Hepatocyte (in vitro differentiated cells): ENCODE measurements around the gene CDCA3. TPM values are rescaled to one million over a fixed set of nuclear protein-coding genes. Genes with fewer than 3 reads are reported as not detected.

ENCODE experiments used
- DNase-seq: peaks from one replicate; pipeline ENCODE4 v3.0.0-alpha.2; 2016; ENCODE audit warnings: low spot score
- H2AFZ ChIP-seq: fragments of 200-600 bp; sonication (generic); 2 replicates; pipeline ENCODE4 v1.6.0; 2016; ENCODE audit warnings: antibody characterized with exemption, mild to moderate bottlenecking
- H3K27ac ChIP-seq: fragments of 200-600 bp; sonication (generic); 2 replicates; pipeline ENCODE4 v1.5.1; 2016; ENCODE audit warnings: mild to moderate bottlenecking
- H3K27me3 ChIP-seq: fragments of 200-600 bp; sonication (generic); 2 replicates; pipeline ENCODE4 v1.6.1; 2016
- H3K36me3 ChIP-seq: fragments of 200-600 bp; sonication (generic); replicated peaks from 2 replicates; pipeline ENCODE4 v1.5.1; 2016; ENCODE audit warnings: low read depth; ENCODE audit not compliant: insufficient read depth
- H3K4me1 ChIP-seq: fragments of 200-600 bp; sonication (generic); 2 replicates; pipeline ENCODE4 v1.5.1; 2016; ENCODE audit warnings: mild to moderate bottlenecking, moderate library complexity; ENCODE audit not compliant: insufficient read depth
- H3K4me2 ChIP-seq: fragments of 200-600 bp; sonication (generic); 2 replicates; pipeline ENCODE4 v1.6.0; 2016
- H3K4me3 ChIP-seq: fragments of 200-600 bp; sonication (generic); 2 replicates; pipeline ENCODE4 v1.5.1; 2016; ENCODE audit warnings: mild to moderate bottlenecking
- H3K79me2 ChIP-seq: fragments of 200-600 bp; sonication (generic); 2 replicates; pipeline ENCODE4 v1.6.0; 2017; ENCODE audit warnings: mild to moderate bottlenecking
- H3K9me2 ChIP-seq: fragments of 200-600 bp; sonication (generic); replicated peaks from 2 replicates; pipeline ENCODE4 v1.6.0; 2017; ENCODE audit warnings: mild to moderate bottlenecking; ENCODE audit not compliant: insufficient read depth
- H3K9me3 ChIP-seq: fragments of 200-600 bp; sonication (generic); 2 replicates; pipeline ENCODE4 v1.5.1; 2016; ENCODE audit warnings: low read depth, mild to moderate bottlenecking
- H4K20me1 ChIP-seq: fragments of 200-600 bp; sonication (generic); 2 replicates; pipeline ENCODE4 v1.6.0; 2016; ENCODE audit warnings: mild to moderate bottlenecking; ENCODE audit not compliant: insufficient read depth, poor library complexity, severe bottlenecking
- CTCF ChIP-seq: fragments of 200-600 bp; sonication (generic); IDR thresholded peaks from 2 replicates; pipeline ENCODE4 v1.5.1; 2016; ENCODE audit warnings: antibody characterized with exemption, mild to moderate bottlenecking; ENCODE audit not compliant: poor library complexity
- EZH2 ChIP-seq: fragments of 200-600 bp; sonication (generic); IDR thresholded peaks from 2 replicates; pipeline ENCODE4 v1.6.1; 2016; ENCODE audit warnings: antibody characterized with exemption, mild to moderate bottlenecking, borderline replicate concordance
- EZH2phosphoT487 ChIP-seq: fragments of 200-600 bp; sonication (generic); IDR thresholded peaks from one replicate; pipeline ENCODE4 v1.6.1; 2018; ENCODE audit warnings: antibody characterized with exemption, mild to moderate bottlenecking, low read depth, moderate library complexity; ENCODE audit not compliant: unreplicated experiment, severe bottlenecking
- WGBS: methylation state at CpG from one replicate; pipeline ENCODE4 v1.1.6; 2016; ENCODE audit warnings: low lambda C conversion rate; ENCODE audit errors: missing lambda C conversion rate; 5-methylcytosine and 5-hydroxymethylcytosine counted together
- polyA plus RNA-seq: library from polyadenylated mRNA; unstranded; fragments of >200 nt; fragmentation: Nextera tagmentation; extraction: Ambion mirVana; gene quantifications from 2 replicates; pipeline ENCODE4 v1.2.1, GENCODE V29; 2016
- total RNA-seq: library from RNA; depleted of rRNA; stranded (reverse); fragments of >200 nt; gene quantifications from 2 replicates; pipeline ENCODE4 v1.2.3, GENCODE V29; 2014

Gene CDCA3
- total and polyA plus RNA-seq, 2 experiments from 2014 or later: 8.5 to 18.2 TPM

DNA sequence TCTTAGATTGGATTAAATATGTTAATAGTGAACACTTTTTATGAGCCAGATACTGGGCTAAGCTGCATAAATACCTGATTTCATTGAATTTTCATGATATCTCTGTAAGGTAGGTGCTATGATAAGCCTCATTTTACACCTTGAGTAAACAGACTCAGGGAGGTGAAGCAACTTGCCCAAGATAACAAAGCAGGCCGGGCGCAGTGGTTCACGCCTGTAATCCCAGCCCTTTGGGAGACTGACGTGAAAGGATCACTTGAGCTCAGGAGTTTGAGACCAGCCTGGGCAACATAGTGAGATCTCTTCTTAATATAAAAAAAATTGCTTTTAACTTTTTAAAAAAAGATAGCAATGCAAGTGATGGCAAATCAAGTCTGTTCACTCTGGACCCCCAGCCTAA, 9.0 kb downstream of the CDCA3 start:
- H3K36me3 ChIP-seq: no peaks in the 10 kb centered on the region
- WGBS: 56% methylated on average over 4 of the region's 4 CpGs
- H3K9me2 ChIP-seq: no peaks in the 10 kb centered on the region
- H3K79me2 ChIP-seq: no peaks in the 10 kb centered on the region
- TF ChIP-seq EZH2phosphoT487 (no peak), EZH2 (no peak), CTCF (no peak)
- no peaks in the 10 kb centered on the region for H4K20me1 ChIP-seq
- no peak overlapping the region for H3K27ac ChIP-seq
- no peak for DNase-seq
- no peak overlapping the region for H3K4me3 ChIP-seq
- H2AFZ ChIP-seq: no peak overlapping the region
- H3K27me3 ChIP-seq: no peaks in the 10 kb centered on the region
- H3K9me3 ChIP-seq: no peaks in the 10 kb centered on the region
- no peaks in the 10 kb centered on the region for H3K4me1 ChIP-seq
- H3K4me2 ChIP-seq: no peak overlapping the region

- Histone ChIP-seq H3K4me2 (peak within 1 kb of the TSS; percentile 3), H3K4me1 (no peaks in the 10 kb centered on the region), H3K79me2 (no peaks in the 10 kb centered on the region), H4K20me1 (no peaks in the 10 kb centered on the region), H3K9me3 (no peaks in the 10 kb centered on the region), H3K4me3 (no peak within 1 kb of the TSS), H3K9me2 (no peaks in the 10 kb centered on the region), H3K27me3 (no peaks in the 10 kb centered on the region), H3K27ac (no peak within 1 kb of the TSS), H2AFZ (no peak within 1 kb of the TSS), H3K36me3 (no peaks in the 10 kb centered on the region)
- DNase-seq: no peak
- WGBS: 81% methylated on average over 19 of the region's 24 CpGs
- TF ChIP-seq CTCF (no peak), EZH2 (no peak), EZH2phosphoT487 (no peak)
Observed at GRCh38 chr12:6840761-6841515, 10.1 kb downstream of the CDCA3 start, which contains the start of gene GNB3. Gene GNB3 (plus strand): TSS chr12:6840925. CDS start chr12:6841288, 363 bp downstream.

DNA sequence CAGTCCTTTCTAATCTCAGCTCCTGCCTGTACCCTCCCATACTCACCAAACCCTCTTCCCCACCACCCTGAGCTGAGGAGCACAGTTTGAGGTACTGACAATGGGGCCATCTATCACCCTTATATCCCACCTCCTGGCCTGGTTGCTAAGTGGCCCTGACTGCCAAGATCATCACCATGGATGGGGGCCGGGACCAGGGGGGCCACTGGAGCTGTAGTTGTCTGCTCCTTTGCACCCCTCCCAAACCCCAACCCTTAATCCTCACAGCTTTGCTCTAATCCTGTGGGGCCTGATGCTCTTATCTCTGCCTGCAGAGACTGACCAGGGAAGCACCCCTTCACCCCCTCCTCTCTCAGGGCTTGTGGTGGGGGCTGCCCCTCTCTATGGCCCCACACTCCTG, 10.8 kb downstream of the CDCA3 start:
- no peak overlapping the region for H2AFZ ChIP-seq
- H3K4me2 ChIP-seq: peak overlapping the region; percentile 3
- no peak overlapping the region for H3K27ac ChIP-seq
- no peaks in the 10 kb centered on the region for H3K4me1 ChIP-seq
- H3K4me3 ChIP-seq: no peak overlapping the region
- WGBS: 43% methylated on average over 1 of the region's 1 CpG
- no peaks in the 10 kb centered on the region for H3K36me3 ChIP-seq
- no peaks in the 10 kb centered on the region for H3K9me2 ChIP-seq
- no peaks in the 10 kb centered on the region for H3K79me2 ChIP-seq
- DNase-seq: no peak
- H3K9me3 ChIP-seq: no peaks in the 10 kb centered on the region
- H3K27me3 ChIP-seq: no peaks in the 10 kb centered on the region
- H4K20me1 ChIP-seq: no peaks in the 10 kb centered on the region
- TF ChIP-seq CTCF (no peak), EZH2phosphoT487 (no peak), EZH2 (no peak)
